ENCODE measurements around the gene EPB41L5. TPM values are rescaled to one million over a fixed set of nuclear protein-coding genes. Genes with fewer than 3 reads are reported as not detected.

Gene EPB41L5
- total RNA-seq, 2 donors from 2014 or later = 44.9 to 51.0 TPM

- Mint-ChIP-seq H3K9me3 (peaks cover 2% of the 10 kb centered on the region), H3K36me3 (ENCODE audit: low read depth) (peaks cover 1% of the 10 kb centered on the region), H3K27me3 (ENCODE audit: insufficient read depth) (peaks cover 28% of the 10 kb centered on the region), H3K27ac (no peak overlapping the region), H3K4me3 (no peak overlapping the region), H3K4me1 (peaks cover 25% of the 10 kb centered on the region)
- 72 to 77% methylated on average over 12 to 16 of the region's 16 CpGs for WGBS, 2 experiments (ENCODE audit: insufficient coverage in 1 of 2, insufficient read length in 1 of 2)
- Histone ChIP-seq H3K4me1 (ENCODE audit: control insufficient read depth, insufficient read depth, low read length) (peaks cover 16% of the 10 kb centered on the region), H3K9ac (ENCODE audit: extremely low read depth, low read length, poor library complexity, severe bottlenecking) (no peak overlapping the region), H3K27ac (ENCODE audit: low read depth, low read length) (no peak overlapping the region), H3K27me3 (ENCODE audit: control insufficient read depth, insufficient read depth, low read length, poor library complexity, severe bottlenecking) (peaks cover 17% of the 10 kb centered on the region), H3K4me3 (ENCODE audit: low read length) (no peak overlapping the region), H3K36me3 (ENCODE audit: control insufficient read depth, insufficient read depth, low read length) (no peaks in the 10 kb centered on the region), H3K9me3 (ENCODE audit: control insufficient read depth, low read length) (peaks cover 4% of the 10 kb centered on the region)
- DNase-seq = peak; percentile 67
- TF ChIP-seq CTCF (conservative IDR thresholded peaks at IDR 0.05) = no peak
Measured at GRCh38 chr2:120227111-120227991, 214.5 kb downstream of the EPB41L5 start.

GRCh38 chr2:120228503-120228902 lies 215.6 kb downstream of the EPB41L5 start:
- Histone ChIP-seq H3K9ac (ENCODE audit: extremely low read depth, low read length, poor library complexity, severe bottlenecking) (no peak overlapping the region), H3K27ac (ENCODE audit: low read depth, low read length) (no peak overlapping the region), H3K36me3 (ENCODE audit: control insufficient read depth, insufficient read depth, low read length) (no peaks in the 10 kb centered on the region), H3K9me3 (ENCODE audit: control insufficient read depth, low read length) (no peaks in the 10 kb centered on the region), H3K27me3 (ENCODE audit: control insufficient read depth, insufficient read depth, low read length, poor library complexity, severe bottlenecking) (peaks cover 17% of the 10 kb centered on the region), H3K4me1 (ENCODE audit: control insufficient read depth, insufficient read depth, low read length) (peaks cover 16% of the 10 kb centered on the region), H3K4me3 (ENCODE audit: low read length) (no peak overlapping the region)
- TF ChIP-seq CTCF (conservative IDR thresholded peaks at IDR 0.05) = no peak
- Mint-ChIP-seq H3K36me3 (ENCODE audit: low read depth) (no peaks in the 10 kb centered on the region), H3K27ac (no peak overlapping the region), H3K4me1 (peaks cover 25% of the 10 kb centered on the region), H3K9me3 (no peaks in the 10 kb centered on the region), H3K27me3 (ENCODE audit: insufficient read depth) (peaks cover 25% of the 10 kb centered on the region), H3K4me3 (no peak overlapping the region)
- WGBS, 2 experiments (ENCODE audit: insufficient coverage in 1 of 2, insufficient read length in 1 of 2) = 83 to 90% methylated on average over 5 of the region's 5 CpGs
- no peak for DNase-seq

Other genes starting within 250 kb of the EPB41L5 start
- 10 to 100 TPM; 19.5 to 22.9 TPM for gene TMEM185B, start 210.3 kb downstream of the EPB41L5 start, total RNA-seq
- 10 to 100 TPM; 37.1 to 45.8 TPM for gene RALB, start 239.8 kb downstream of the EPB41L5 start, total RNA-seq

Data from endodermal cell (in vitro differentiated cells).